Gastrocnemius medialis (tissue), 4 donors: ENCODE measurements around the gene SKAP2.

Source experiments
- CTCF ChIP-seq, 5 experiments: fragments of 450-650 bp in 3 of 5; fragments of 200-600 bp in 2 of 5; sonication (generic) in 2 of 5; IDR thresholded peaks in 4 of 5; conservative IDR thresholded peaks in 1 of 5; 1 replicate in 4 of 5; 2 replicates in 1 of 5; pipeline ENCODE4 v1.5.1; 2016 to 2019; ENCODE audit warnings: antibody characterized with exemption in 5 of 5, mild to moderate bottlenecking in 3 of 5, moderate library complexity in 3 of 5
- POLR2A ChIP-seq, 2 donors: fragments of 450-650 bp; IDR thresholded peaks; one replicate each; pipeline ENCODE4 v1.6.1; 2017; ENCODE audit warnings: antibody characterized with exemption in 2 of 2, mild to moderate bottlenecking in 2 of 2, moderate library complexity in 2 of 2

- TF ChIP-seq CTCF (IDR thresholded peaks at IDR 0.05 in 4 of 5, conservative IDR thresholded peaks at IDR 0.05 in 1 of 5) (no peak), POLR2A (IDR thresholded peaks at IDR 0.05) (no peak)
These were observed 33.5 kb upstream of the SKAP2 start for GRCh38 chr7:26897928-26898327.
